Testis (tissue), 3 donors: ENCODE data around the gene RETREG2. TPM values are rescaled to one million over a fixed set of nuclear protein-coding genes. Genes with fewer than 3 reads are reported as not detected.

Source experiments
- DNase-seq: peaks from one replicate; pipeline ENCODE4 v3.0.0-alpha.2; 2019
- H3K27ac ChIP-seq, 2 donors: fragments of 200-600 bp; sonication (generic); one replicate each; pipeline ENCODE4 v1.5.1; 2019
- H3K27me3 ChIP-seq: fragments of 200-600 bp; sonication (generic); one replicate; pipeline ENCODE4 v1.5.1; 2019
- H3K36me3 ChIP-seq: fragments of 200-600 bp; sonication (generic); one replicate; pipeline ENCODE4 v1.5.1; 2017; ENCODE audit warnings: low read depth; ENCODE audit errors: missing control alignments
- H3K4me1 ChIP-seq: fragments of 200-600 bp; sonication (generic); one replicate; pipeline ENCODE4 v1.5.1; 2019
- H3K4me3 ChIP-seq, 2 donors: fragments of 200-600 bp; sonication (generic); one replicate each; pipeline ENCODE4 v1.5.1; 2017 to 2019
- H3K9me3 ChIP-seq: fragments of 200-600 bp; sonication (generic); one replicate; pipeline ENCODE4 v1.5.1; 2017
- CTCF ChIP-seq, 3 experiments: fragments of 450-650 bp in 2 of 3; fragments of 200-600 bp in 1 of 3; sonication (generic) in 1 of 3; IDR thresholded peaks; one replicate each; pipeline ENCODE4 v1.5.1; 2016 to 2019; ENCODE audit warnings: antibody characterized with exemption in 3 of 3, mild to moderate bottlenecking in 2 of 3, moderate library complexity in 1 of 3
- POLR2A ChIP-seq: fragments of 450-650 bp; IDR thresholded peaks from one replicate; pipeline ENCODE4 v1.6.1; 2017; ENCODE audit warnings: antibody characterized with exemption, mild to moderate bottlenecking, moderate library complexity
- WGBS, 2 donors: methylation state at CpG; one replicate each; pipeline ENCODE4 v1.1.5; 2018; 5-methylcytosine and 5-hydroxymethylcytosine counted together
- intact Hi-C: fragments of 100-400 bp; cut with DNase I; formaldehyde crosslinking; loops from one replicate; pipeline ENCODE4 v1.15.1; 2023; ENCODE audit warnings: low total_unique reads
- polyA plus RNA-seq: library from polyadenylated mRNA; stranded (reverse); fragments of 350-450 nt; fragmentation: Illumina TruSeq; extraction: RNeasy Lipid Tissue Mini Kit (QIAGEN cat#74804); gene quantifications from one replicate; pipeline ENCODE4 v1.2.3, GENCODE V29; 2014; ENCODE audit warnings: low read depth, low replicate concordance; ENCODE audit not compliant: insufficient read depth
- total RNA-seq, 2 donors: library from RNA; depleted of rRNA; stranded (reverse); fragments of >200 nt; gene quantifications; one replicate each; pipeline ENCODE4 v1.2.3, GENCODE V29; 2016

Gene RETREG2
- total and polyA plus RNA-seq, 3 donors from 2014 or later, result 135 to 441 (median 138) TPM

GRCh38 chr2:219205165-219205538, 27.1 kb downstream of the RETREG2 start:
- WGBS, 2 donors, result 70 to 80% methylated on average over 5 of the region's 5 CpGs

GRCh38 chr2:219205981-219206327, 27.9 kb downstream of the RETREG2 start:
- H3K27me3 ChIP-seq, result no peaks in the 10 kb centered on the region
- 10 to 11% methylated on average over 7 of the region's 7 CpGs for WGBS, 2 donors

More at GRCh38 chr2:219205165-219205538, 27.1 kb downstream of the RETREG2 start:
- intact Hi-C loops, result no loop called here
- Histone ChIP-seq H3K27ac (no peak overlapping the region), H3K27me3 (no peaks in the 10 kb centered on the region), H3K36me3 (no peaks in the 10 kb centered on the region), H3K9me3 (no peaks in the 10 kb centered on the region), H3K4me1 (peaks cover 21% of the 10 kb centered on the region), H3K4me3 (no peak overlapping the region)
- DNase-seq, result no peak
- no peak for TF ChIP-seq CTCF (IDR thresholded peaks at IDR 0.05)
- no peak for TF ChIP-seq POLR2A

GRCh38 chr2:219206328-219207133, 28.5 kb downstream of the RETREG2 start, which contains the start of gene ZFAND2B:
Gene ZFAND2B, plus strand, starts transcription at chr2:219206782. Its CDS starts 206 bp downstream, at chr2:219206988.
- TF ChIP-seq CTCF (IDR thresholded peaks at IDR 0.05) (peak in 2 of 3 experiments; percentile 31 to 34), POLR2A (peak; percentile 99)
- Histone ChIP-seq H3K4me3 (peak within 1 kb of the TSS; percentile 69 to 80), H3K27me3 (no peaks in the 10 kb centered on the region), H3K9me3 (no peaks in the 10 kb centered on the region), H3K36me3 (no peaks in the 10 kb centered on the region), H3K27ac (peak within 1 kb of the TSS; percentile 97), H3K4me1 (peaks cover 18% of the 10 kb centered on the region)
- peak; percentile 97 for DNase-seq
- intact Hi-C loops, result no loop called here
- 0% methylated on average over 5 to 39 of the region's 76 CpGs for WGBS, 2 donors

More at GRCh38 chr2:219205981-219206327, 27.9 kb downstream of the RETREG2 start:
- H3K9me3 ChIP-seq, result no peaks in the 10 kb centered on the region
- DNase-seq, result no peak
- H3K4me1 ChIP-seq, result peaks cover 18% of the 10 kb centered on the region
- intact Hi-C loops, result no loop called here
- peak overlapping the region; percentile 69 to 80 for H3K4me3 ChIP-seq
- TF ChIP-seq POLR2A (no peak), CTCF (IDR thresholded peaks at IDR 0.05) (no peak)
- H3K27ac ChIP-seq, result peak overlapping the region; percentile 97
- no peaks in the 10 kb centered on the region for H3K36me3 ChIP-seq

GRCh38 chr2:219207134-219207883, 29.2 kb downstream of the RETREG2 start:
- H3K27ac ChIP-seq, result peak overlapping the region; percentile 97
- TF ChIP-seq POLR2A (no peak), CTCF (IDR thresholded peaks at IDR 0.05) (no peak)
- peaks cover 18% of the 10 kb centered on the region for H3K4me1 ChIP-seq
- intact Hi-C loops, result no loop called here
- no peaks in the 10 kb centered on the region for H3K9me3 ChIP-seq
- H3K4me3 ChIP-seq, result peak overlapping the region; percentile 69 to 80
- H3K27me3 ChIP-seq, result no peaks in the 10 kb centered on the region
- no peaks in the 10 kb centered on the region for H3K36me3 ChIP-seq
- 5 to 10% methylated on average over 19 to 22 of the region's 22 CpGs for WGBS, 2 donors
- no peak for DNase-seq
